CD4-positive, alpha-beta memory T cell (primary cell): ENCODE data around the gene LAMC3. TPM values are rescaled to one million over a fixed set of nuclear protein-coding genes. Genes with fewer than 3 reads are reported as not detected.

Source experiments
- CTCF ChIA-PET: fragments of 350-600 bp; sonication (Branson Sonifier 250); formaldehyde crosslinking; loops from one replicate; lab custom pipeline; 2021; ENCODE audit warnings: inconsistent platforms; ENCODE audit not compliant: partially characterized antibody; lab: Charles Lee
- POLR2A ChIA-PET: fragments of 350-600 bp; sonication (Branson Sonifier 250); formaldehyde crosslinking; loops from one replicate; lab custom pipeline; 2021; ENCODE audit not compliant: partially characterized antibody; lab: Charles Lee
- DNase-seq, 5 donors: peaks; one replicate each; pipeline versions ENCODE4 v3.0.0 to v3.0.0-alpha.2; 2020 to 2022; ENCODE audit warnings: mixed read lengths in 1 of 5
- H3K27ac ChIP-seq: one replicate; pipeline ENCODE4 v1.7.0; 2013; ENCODE audit warnings: low read depth, low read length
- H3K27me3 ChIP-seq: 2 replicates; pipeline ENCODE4 v1.7.0; 2013; ENCODE audit warnings: mild to moderate bottlenecking, low read length, moderate library complexity; ENCODE audit not compliant: insufficient read depth
- H3K36me3 ChIP-seq: 2 replicates; pipeline ENCODE4 v1.7.0; 2013; ENCODE audit warnings: mild to moderate bottlenecking, low read length, moderate library complexity; ENCODE audit not compliant: insufficient read depth
- H3K4me1 ChIP-seq: 2 replicates; pipeline ENCODE4 v1.7.0; 2013; ENCODE audit warnings: mild to moderate bottlenecking, low read length, moderate library complexity; ENCODE audit not compliant: insufficient read depth
- H3K4me3 ChIP-seq, 2 donors: one replicate each; pipeline ENCODE4 v1.7.0; 2013; ENCODE audit warnings: low read length in 2 of 2, mild to moderate bottlenecking in 1 of 2
- H3K9me3 ChIP-seq, 2 donors: one replicate each; pipeline ENCODE4 v1.7.0; 2013; ENCODE audit warnings: low read length in 2 of 2, control low read depth in 1 of 2; ENCODE audit not compliant: control insufficient read depth in 1 of 2
- H3K27ac Mint-ChIP-seq, 7 donors: one replicate each; pipeline ENCODE4 v1.8.0; 2020 to 2021; ENCODE audit warnings: mixed read lengths in 7 of 7, mild to moderate bottlenecking in 6 of 7, inconsistent platforms in 3 of 7, moderate library complexity in 3 of 7
- H3K27me3 Mint-ChIP-seq, 2 donors: one replicate each; pipeline ENCODE4 v1.8.0; 2020 to 2021; ENCODE audit warnings: mixed read lengths in 2 of 2
- H3K36me3 Mint-ChIP-seq, 2 donors: one replicate each; pipeline ENCODE4 v1.8.0; 2020 to 2021; ENCODE audit warnings: mixed read lengths in 2 of 2, inconsistent platforms in 1 of 2, mild to moderate bottlenecking in 1 of 2
- H3K4me1 Mint-ChIP-seq, 4 donors: one replicate each; pipeline ENCODE4 v1.8.0; 2020 to 2021; ENCODE audit warnings: mixed read lengths in 4 of 4, mild to moderate bottlenecking in 1 of 4
- H3K4me3 Mint-ChIP-seq, 8 donors: one replicate each; pipeline ENCODE4 v1.8.0; 2020 to 2021; ENCODE audit warnings: mixed read lengths in 8 of 8, mild to moderate bottlenecking in 7 of 8, moderate library complexity in 6 of 8, inconsistent platforms in 3 of 8
- H3K9me3 Mint-ChIP-seq, 8 donors: one replicate each; pipeline ENCODE4 v1.8.0; 2020 to 2021; ENCODE audit warnings: mixed read lengths in 8 of 8, mild to moderate bottlenecking in 5 of 8, inconsistent platforms in 3 of 8, moderate library complexity in 1 of 8
- intact Hi-C: fragments of 100-400 bp; cut with micrococcal nuclease; formaldehyde crosslinking; loops from one replicate; pipeline ENCODE4 v1.15.1; 2023
- polyA plus RNA-seq, 2 donors: library from polyadenylated mRNA; unstranded; fragments of 300-500 nt; fragmentation: Illumina TruSeq; gene quantifications; one replicate each; pipeline ENCODE4 v1.2.3, GENCODE V29; 2021
- total RNA-seq, 2 experiments: library from RNA; stranded (reverse); gene quantifications; one replicate each; pipeline ENCODE4 v1.2.3, GENCODE V29; 2021

LAMC3 gene
- total and polyA plus RNA-seq, 4 experiments from 2014 or later: 0.32 to 0.61 TPM; not detected in 2

DNA sequence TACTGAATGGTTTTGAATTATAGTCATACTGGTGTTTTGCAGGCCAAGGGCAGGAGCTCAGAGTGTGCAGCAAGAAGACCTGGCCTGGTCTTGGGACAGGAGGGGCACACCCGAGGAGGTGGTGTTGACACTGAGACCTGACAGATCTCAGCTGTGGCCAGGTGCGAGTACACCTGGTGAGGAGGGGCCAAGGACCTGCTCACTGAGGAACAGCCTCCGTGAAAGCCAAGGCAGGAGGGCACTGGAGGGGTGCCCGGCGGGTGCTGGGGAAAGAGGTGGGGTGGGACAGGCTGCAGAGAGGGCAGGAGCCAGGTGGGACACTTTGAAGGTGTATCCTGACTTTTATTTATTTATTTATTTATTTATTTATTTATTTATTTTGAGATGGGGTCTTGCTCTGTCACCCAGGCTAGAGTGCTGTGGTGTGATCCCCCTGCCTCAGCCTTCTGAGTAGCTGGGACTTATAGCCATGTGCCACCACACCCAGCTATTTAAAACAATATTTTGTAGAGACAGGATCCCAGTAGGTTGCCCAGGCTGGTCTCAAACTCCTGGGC is 23.3 kb upstream of the LAMC3 start:
- ChIA-PET POLR2A (no interaction called here), CTCF (interaction anchor here (1.7 kb wide), 1 partner anchor 60 kb away, joined by 5 read pairs; no protein-coding TSS in a partner anchor)
- intact Hi-C loops: no loop called here

DNA sequence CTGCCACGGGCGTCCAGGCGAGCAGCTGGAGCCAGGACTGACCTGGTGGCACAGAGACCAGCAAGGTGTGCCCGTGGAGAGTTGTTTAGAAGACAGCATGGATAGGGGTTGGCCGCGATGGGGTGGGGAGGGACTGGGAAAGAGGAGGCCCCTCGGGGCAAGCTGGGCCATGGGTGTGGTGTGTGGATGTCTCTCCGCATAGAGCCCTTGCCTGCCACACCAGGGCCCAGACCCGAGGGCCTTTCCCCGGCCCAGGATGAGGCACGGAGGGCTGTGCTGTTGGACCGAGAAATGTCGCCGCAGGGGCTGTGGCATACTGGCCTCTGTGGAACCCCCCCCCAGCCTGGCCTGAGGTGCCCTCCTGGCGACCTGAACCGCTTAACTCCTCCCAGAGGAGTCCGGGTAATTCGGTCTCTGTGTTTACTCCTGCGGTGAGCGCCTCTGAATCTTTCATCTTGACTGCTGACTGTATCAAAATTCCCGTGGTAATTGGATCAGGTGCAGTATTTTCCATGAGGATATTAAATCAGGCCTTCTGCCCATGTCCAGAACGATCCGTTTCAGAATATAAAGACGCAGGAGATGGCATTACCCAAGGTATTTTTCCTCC is 22.5 kb upstream of the LAMC3 start:
- Mint-ChIP-seq H3K27me3 (peaks cover 1 to 2% of the 10 kb centered on the region in 2 donors), H3K27ac (no peak overlapping the region), H3K4me3 (no peak overlapping the region), H3K36me3 (no peaks in the 10 kb centered on the region), H3K4me1 (no peaks in the 10 kb centered on the region), H3K9me3 (no peaks in the 10 kb centered on the region)
- ChIA-PET POLR2A (no interaction called here), CTCF (no interaction called here)
- no peaks in the 10 kb centered on the region for H3K9me3 ChIP-seq
- H3K36me3 ChIP-seq: no peaks in the 10 kb centered on the region
- H3K4me1 ChIP-seq: no peaks in the 10 kb centered on the region
- intact Hi-C loops: no loop called here
- peaks cover 15% of the 10 kb centered on the region for H3K27me3 ChIP-seq
- DNase-seq: no peak
- H3K4me3 ChIP-seq: no peak overlapping the region
- H3K27ac ChIP-seq: no peak overlapping the region

More for the DNA sequence above, 23.3 kb upstream of the LAMC3 start:
- Mint-ChIP-seq H3K9me3 (no peaks in the 10 kb centered on the region), H3K27me3 (peaks cover 1 to 2% of the 10 kb centered on the region in 2 donors), H3K36me3 (no peaks in the 10 kb centered on the region), H3K4me3 (no peak overlapping the region), H3K4me1 (no peaks in the 10 kb centered on the region), H3K27ac (no peak overlapping the region)
- no peak for DNase-seq
- Histone ChIP-seq H3K9me3 (no peaks in the 10 kb centered on the region), H3K27me3 (peaks cover 18% of the 10 kb centered on the region), H3K4me1 (no peaks in the 10 kb centered on the region), H3K27ac (no peak overlapping the region), H3K36me3 (no peaks in the 10 kb centered on the region), H3K4me3 (no peak overlapping the region)

DNA sequence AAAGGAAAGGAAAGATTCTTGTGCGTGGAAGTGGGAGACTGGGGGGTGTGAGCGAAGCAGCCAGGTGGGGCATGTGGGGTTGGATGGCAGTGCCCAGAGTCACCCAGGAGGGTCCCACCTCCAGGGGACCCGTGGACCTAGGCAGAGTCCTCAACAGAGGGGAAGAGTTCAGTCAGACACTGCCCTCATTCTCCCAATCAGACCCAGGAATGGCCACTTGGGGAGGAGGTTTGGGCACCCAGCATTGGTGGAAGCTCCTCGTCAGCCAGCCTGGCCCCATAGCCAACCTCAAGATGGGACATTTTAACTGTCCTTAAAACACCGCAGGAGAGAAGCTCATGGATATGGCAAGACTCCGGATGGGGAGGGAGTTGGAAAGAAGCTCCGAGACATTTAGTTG is 21.9 kb upstream of the LAMC3 start:
- Mint-ChIP-seq H3K27me3 (peaks cover 1 to 4% of the 10 kb centered on the region in 2 donors), H3K36me3 (no peaks in the 10 kb centered on the region), H3K4me1 (no peaks in the 10 kb centered on the region), H3K4me3 (no peak overlapping the region), H3K9me3 (no peaks in the 10 kb centered on the region), H3K27ac (no peak overlapping the region)
- DNase-seq: no peak
- POLR2A ChIA-PET: interaction anchor here (0.6 kb wide), 1 partner anchor 23 kb away, joined by 3 read pairs; no protein-coding TSS in a partner anchor
- CTCF ChIA-PET: no interaction called here
- no peaks in the 10 kb centered on the region for H3K4me1 ChIP-seq
- no peaks in the 10 kb centered on the region for H3K36me3 ChIP-seq
- H3K27me3 ChIP-seq: peaks cover 9% of the 10 kb centered on the region
- no peak overlapping the region for H3K4me3 ChIP-seq
- H3K9me3 ChIP-seq: no peaks in the 10 kb centered on the region
- H3K27ac ChIP-seq: no peak overlapping the region
- intact Hi-C loops: no loop called here

DNA sequence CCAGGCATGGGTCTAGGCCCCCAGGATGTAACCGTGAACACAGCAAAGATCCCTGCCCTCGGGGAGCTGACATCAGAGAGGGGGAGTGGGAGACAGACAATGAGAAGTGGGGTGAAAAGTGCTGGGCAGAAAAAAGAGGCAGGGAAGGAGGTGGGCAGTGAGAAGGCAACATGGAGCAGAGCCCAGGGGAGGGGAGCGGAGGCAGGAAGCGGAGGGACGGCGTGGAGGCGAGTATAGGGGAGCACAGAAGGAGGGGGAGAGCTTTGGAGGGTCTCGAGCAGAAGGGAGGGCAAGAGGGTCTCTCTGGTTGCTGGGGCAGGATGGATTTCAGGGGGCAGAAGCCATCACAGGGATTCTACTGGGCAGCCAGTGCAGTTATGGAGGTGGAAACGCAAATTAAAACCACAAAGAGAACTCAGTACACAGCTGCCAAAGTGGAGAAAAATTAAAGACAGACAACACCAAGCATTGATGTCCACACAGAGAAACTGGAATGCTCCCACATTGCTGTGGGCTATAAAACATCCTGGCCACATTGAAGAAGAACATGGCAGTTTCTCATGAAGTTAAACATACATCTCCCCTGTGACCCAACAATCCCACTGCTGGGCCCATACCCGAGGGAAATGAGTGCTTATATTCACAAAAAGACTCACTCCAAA is 21.1 kb upstream of the LAMC3 start:
- DNase-seq: no peak
- Mint-ChIP-seq H3K27me3 (peaks cover 4% of the 10 kb centered on the region in 2 donors), H3K4me3 (no peak overlapping the region), H3K36me3 (no peaks in the 10 kb centered on the region), H3K4me1 (peaks cover 0 to 1% (median 0%) of the 10 kb centered on the region in 4 donors), H3K27ac (no peak overlapping the region), H3K9me3 (no peaks in the 10 kb centered on the region)
- intact Hi-C loops: no loop called here
- no peaks in the 10 kb centered on the region for H3K36me3 ChIP-seq
- H3K27me3 ChIP-seq: peaks cover 8% of the 10 kb centered on the region
- no peak overlapping the region for H3K27ac ChIP-seq
- POLR2A ChIA-PET: interaction anchor here (0.6 kb wide), 1 partner anchor 22 kb away, joined by 3 read pairs; no protein-coding TSS in a partner anchor
- CTCF ChIA-PET: no interaction called here
- H3K4me3 ChIP-seq: no peak overlapping the region
- H3K4me1 ChIP-seq: no peaks in the 10 kb centered on the region
- no peaks in the 10 kb centered on the region for H3K9me3 ChIP-seq

DNA sequence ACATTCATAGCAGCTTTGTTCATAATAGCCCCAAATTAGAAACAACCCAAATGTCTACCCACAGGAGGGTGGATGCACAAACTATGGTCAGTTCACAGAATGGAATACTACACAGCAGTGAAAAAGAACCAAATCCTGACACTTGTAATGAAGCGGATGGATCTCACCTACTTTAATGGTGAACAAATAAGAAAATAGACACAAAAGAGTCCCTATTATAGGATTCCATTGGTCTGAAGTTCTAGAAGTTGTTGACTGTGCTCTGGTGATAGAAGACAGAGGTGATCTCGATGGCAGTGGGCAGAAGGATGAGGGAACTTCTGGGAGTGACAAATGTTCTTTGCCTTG is 20.6 kb upstream of the LAMC3 start:
- no peak overlapping the region for H3K4me3 ChIP-seq
- Mint-ChIP-seq H3K9me3 (no peaks in the 10 kb centered on the region), H3K4me1 (peaks cover 0 to 1% (median 0%) of the 10 kb centered on the region in 4 donors), H3K27ac (no peak overlapping the region), H3K27me3 (peaks cover 4% of the 10 kb centered on the region in 2 donors), H3K4me3 (no peak overlapping the region), H3K36me3 (no peaks in the 10 kb centered on the region)
- H3K27ac ChIP-seq: no peak overlapping the region
- no peak for DNase-seq
- ChIA-PET CTCF (no interaction called here), POLR2A (no interaction called here)
- no peaks in the 10 kb centered on the region for H3K4me1 ChIP-seq
- H3K36me3 ChIP-seq: no peaks in the 10 kb centered on the region
- no peaks in the 10 kb centered on the region for H3K9me3 ChIP-seq
- peaks cover 8% of the 10 kb centered on the region for H3K27me3 ChIP-seq
- intact Hi-C loops: no loop called here

DNA sequence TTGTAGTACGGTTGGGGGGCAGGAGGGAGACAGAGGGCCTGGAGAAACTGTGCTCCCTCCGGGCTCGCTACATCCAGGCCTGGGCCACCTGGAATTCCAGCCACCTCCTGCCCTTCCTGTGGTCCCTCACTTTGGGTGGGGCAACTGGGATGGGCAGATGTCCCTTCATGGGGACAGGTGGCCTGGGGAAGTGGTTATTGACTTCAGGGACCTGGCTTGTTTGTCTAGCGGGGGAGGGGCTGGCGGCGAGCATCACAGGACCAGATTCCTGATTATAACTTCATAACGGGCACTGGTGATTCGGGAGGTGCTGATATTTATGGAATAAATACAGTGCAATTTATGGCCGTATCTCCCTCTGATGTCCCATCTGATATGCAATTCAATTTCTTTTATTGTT is 20.1 kb upstream of the LAMC3 start:
- H3K36me3 ChIP-seq: no peaks in the 10 kb centered on the region
- H3K4me3 ChIP-seq: no peak overlapping the region
- Mint-ChIP-seq H3K4me3 (no peak overlapping the region), H3K4me1 (peaks cover 0 to 1% (median 0%) of the 10 kb centered on the region in 4 donors), H3K36me3 (no peaks in the 10 kb centered on the region), H3K27ac (no peak overlapping the region), H3K27me3 (peaks cover 4% of the 10 kb centered on the region in 2 donors), H3K9me3 (no peaks in the 10 kb centered on the region)
- DNase-seq: no peak
- intact Hi-C loops: no loop called here
- H3K4me1 ChIP-seq: no peaks in the 10 kb centered on the region
- no peak overlapping the region for H3K27ac ChIP-seq
- ChIA-PET POLR2A (no interaction called here), CTCF (no interaction called here)
- H3K27me3 ChIP-seq: peaks cover 8% of the 10 kb centered on the region
- H3K9me3 ChIP-seq: no peaks in the 10 kb centered on the region

DNA sequence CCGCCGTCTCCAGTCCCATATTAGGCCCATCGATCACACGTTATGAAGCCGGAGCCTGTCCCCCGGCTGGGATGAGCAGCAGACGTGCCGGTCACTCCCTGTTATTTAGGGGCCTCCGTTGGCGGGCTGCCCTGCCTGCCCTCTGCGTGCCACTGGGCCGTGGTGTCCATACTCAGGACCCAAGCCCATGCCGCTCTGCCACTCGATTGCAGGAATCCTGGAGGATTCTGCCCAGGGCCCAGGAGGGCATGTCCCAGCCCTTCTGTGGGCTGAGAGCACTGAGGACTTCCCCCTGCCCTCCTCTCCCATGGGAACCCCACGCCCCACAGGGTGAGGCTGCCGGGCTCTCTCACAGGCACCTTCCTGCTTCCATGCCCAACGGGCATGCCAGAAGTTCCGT is 19.6 kb upstream of the LAMC3 start:
- no peak overlapping the region for H3K4me3 Mint-ChIP-seq
- H3K36me3 ChIP-seq: no peaks in the 10 kb centered on the region
- CTCF ChIA-PET: no interaction called here
- no peaks in the 10 kb centered on the region for H3K4me1 ChIP-seq
- DNase-seq: no peak
- peaks cover 0 to 1% (median 0%) of the 10 kb centered on the region in 4 donors for H3K4me1 Mint-ChIP-seq
- POLR2A ChIA-PET: no interaction called here
- H3K9me3 Mint-ChIP-seq: no peaks in the 10 kb centered on the region
- peaks cover 8% of the 10 kb centered on the region for H3K27me3 ChIP-seq
- intact Hi-C loops: no loop called here
- H3K9me3 ChIP-seq: no peaks in the 10 kb centered on the region
- no peak overlapping the region for H3K27ac ChIP-seq
- H3K4me3 ChIP-seq: no peak overlapping the region
- H3K27ac Mint-ChIP-seq: no peak overlapping the region
- peaks cover 3 to 7% of the 10 kb centered on the region in 2 donors for H3K27me3 Mint-ChIP-seq
- H3K36me3 Mint-ChIP-seq: no peaks in the 10 kb centered on the region
